ENCODE results near the gene DIPK1B.
"Not testable (repeated sequence)": the region's sequence is repeated elsewhere in the genome, so short reads cannot be mapped to it uniquely, and the experiment has no call there.

Gene DIPK1B

DNA sequence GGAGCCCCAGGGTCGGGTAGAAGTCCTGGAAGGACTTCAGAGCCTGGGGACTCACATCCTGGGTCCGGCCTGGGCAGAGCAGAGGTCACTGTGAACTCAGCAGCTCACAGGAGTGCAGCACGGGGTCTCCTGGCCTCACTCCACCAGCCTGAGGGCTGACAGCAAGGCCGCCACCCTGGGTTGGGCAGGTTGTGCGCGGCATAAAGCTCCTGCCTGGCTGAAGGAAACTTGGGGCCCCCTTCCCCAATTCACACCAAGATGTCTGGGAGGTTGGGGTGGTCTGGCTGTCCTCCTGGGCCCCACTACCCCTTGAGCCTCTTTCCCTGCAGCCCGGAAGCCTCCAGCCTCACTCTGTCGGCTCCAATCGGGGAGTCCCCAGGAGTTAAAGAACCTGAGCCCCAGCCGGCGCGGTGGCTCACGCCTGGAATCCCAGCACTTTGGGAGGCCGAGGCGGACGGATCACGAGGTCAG is 49.9 kb downstream of the DIPK1B start:
- H3K4me1 Mint-ChIP-seq = peaks cover 18% of the 10 kb centered on the region
- H3K4me3 Mint-ChIP-seq = no peak overlapping the region
- no peak for DNase-seq (ENCODE audit: low spot score in 2 of 2)
- no peak overlapping the region for H3K27ac Mint-ChIP-seq
- no peaks in the 10 kb centered on the region for H3K9me3 Mint-ChIP-seq
- no peaks in the 10 kb centered on the region for H3K36me3 Mint-ChIP-seq
- no peak for ATAC-seq

GRCh38 chr9:136762915-136763648 is 50.7 kb downstream of the DIPK1B start:
- ATAC-seq (no peak), DNase-seq (ENCODE audit: low spot score in 2 of 2) (no peak)
- Mint-ChIP-seq H3K4me1 (peaks cover 19% of the 10 kb centered on the region), H3K9me3 (no peaks in the 10 kb centered on the region), H3K27ac (no peak overlapping the region), H3K4me3 (no peak overlapping the region), H3K36me3 (no peaks in the 10 kb centered on the region)

GRCh38 chr9:136763649-136764035 is 51.3 kb downstream of the DIPK1B start:
- DNase-seq (ENCODE audit: low spot score in 2 of 2) (no peak), ATAC-seq (no peak)
- H3K4me1 Mint-ChIP-seq = peaks cover 19% of the 10 kb centered on the region
- no peaks in the 10 kb centered on the region for H3K36me3 Mint-ChIP-seq
- H3K4me3 Mint-ChIP-seq = no peak overlapping the region
- H3K9me3 Mint-ChIP-seq = no peaks in the 10 kb centered on the region
- no peak overlapping the region for H3K27ac Mint-ChIP-seq

DNA sequence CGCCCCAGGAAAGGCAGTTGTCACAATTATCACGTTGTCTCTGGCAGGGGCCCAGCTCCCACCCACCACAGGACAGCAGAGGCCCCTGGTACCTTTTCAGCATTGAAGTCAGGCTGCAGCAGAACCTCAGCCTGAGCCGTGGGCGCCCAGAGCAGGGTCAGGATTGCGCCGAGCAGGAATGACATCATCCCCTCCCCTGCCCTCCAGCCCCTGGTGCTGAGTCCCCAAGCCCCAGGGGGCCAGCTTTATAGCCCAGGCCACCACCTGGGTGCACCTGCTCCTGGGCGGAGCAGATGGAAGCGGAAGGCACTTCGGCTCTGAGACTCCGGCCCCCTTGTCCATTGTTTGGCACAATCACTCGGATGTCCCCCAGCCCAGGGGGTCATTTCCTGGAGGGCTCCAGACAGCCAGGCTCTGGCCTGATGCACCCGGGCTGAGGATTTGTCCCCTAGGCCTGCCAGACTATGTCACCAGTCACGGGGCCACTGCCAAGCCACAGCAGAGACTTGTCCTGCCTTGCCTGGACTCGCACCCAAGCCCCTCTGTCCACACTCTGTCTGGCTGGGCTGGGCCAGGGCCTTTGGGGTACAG is 52.0 kb downstream of the DIPK1B start, which contains the start of gene LCN15:
LCN15 (minus strand) TSS at position 218 of the 591 bp plus-strand sequence; CDS start at position 188, 30 bp downstream.
- ATAC-seq = no peak
- Mint-ChIP-seq H3K4me1 (peaks cover 19% of the 10 kb centered on the region), H3K4me3 (no peak within 1 kb of the TSS), H3K27ac (no peak within 1 kb of the TSS), H3K9me3 (no peaks in the 10 kb centered on the region), H3K36me3 (no peaks in the 10 kb centered on the region)
- DNase-seq (ENCODE audit: low spot score in 2 of 2) = no peak

GRCh38 chr9:136765041-136765440 is 52.7 kb downstream of the DIPK1B start:
- Mint-ChIP-seq H3K4me1 (peaks cover 24% of the 10 kb centered on the region), H3K27ac (no peak overlapping the region), H3K4me3 (no peak overlapping the region), H3K9me3 (no peaks in the 10 kb centered on the region), H3K36me3 (no peaks in the 10 kb centered on the region)
- DNase-seq (ENCODE audit: low spot score in 2 of 2) (no peak), ATAC-seq (no peak)

- DNase-seq (ENCODE audit: low spot score in 2 of 2); H3K9me3 Mint-ChIP-seq; H3K36me3 Mint-ChIP-seq: not testable (repeated sequence)
- Mint-ChIP-seq H3K4me3 (peak overlapping the region; percentile 36), H3K27ac (peak overlapping the region; percentile 83), H3K4me1 (peaks cover 24% of the 10 kb centered on the region)
- peak; percentile 61 for ATAC-seq
These were observed 53.5 kb downstream of the DIPK1B start for GRCh38 chr9:136765745-136766409.

- H3K9me3 Mint-ChIP-seq; DNase-seq (ENCODE audit: low spot score in 2 of 2); H3K36me3 Mint-ChIP-seq; ATAC-seq: not testable (repeated sequence)
- H3K4me1 Mint-ChIP-seq = peaks cover 24% of the 10 kb centered on the region
- peak overlapping the region; percentile 83 for H3K27ac Mint-ChIP-seq
- peak overlapping the region; percentile 36 for H3K4me3 Mint-ChIP-seq
These were observed 54.2 kb downstream of the DIPK1B start for GRCh38 chr9:136766410-136767120.

- Mint-ChIP-seq H3K4me1 (peaks cover 31% of the 10 kb centered on the region), H3K9me3 (peaks cover 7% of the 10 kb centered on the region), H3K36me3 (no peaks in the 10 kb centered on the region), H3K27ac (no peak overlapping the region), H3K4me3 (no peak overlapping the region)
- DNase-seq (ENCODE audit: low spot score in 2 of 2) (peak; percentile 43 to 71), ATAC-seq (peak; percentile 68)
These were observed 57.4 kb downstream of the DIPK1B start for GRCh38 chr9:136769710-136770191.

GRCh38 chr9:136771907-136772415 is 59.6 kb downstream of the DIPK1B start:
- no peak for ATAC-seq
- no peak for DNase-seq (ENCODE audit: low spot score in 2 of 2)
- Mint-ChIP-seq H3K36me3 (no peaks in the 10 kb centered on the region), H3K27ac (peak overlapping the region; percentile 37), H3K4me1 (peaks cover 16% of the 10 kb centered on the region), H3K9me3 (peaks cover 7% of the 10 kb centered on the region), H3K4me3 (no peak overlapping the region)

GRCh38 chr9:136773386-136774044 is 61.1 kb downstream of the DIPK1B start:
- no peaks in the 10 kb centered on the region for H3K36me3 Mint-ChIP-seq
- H3K27ac Mint-ChIP-seq = no peak overlapping the region
- peaks cover 12% of the 10 kb centered on the region for H3K4me1 Mint-ChIP-seq
- DNase-seq (ENCODE audit: low spot score in 2 of 2) (peak in 1 of 2 donors; percentile 66), ATAC-seq (peak; percentile 71)
- H3K9me3 Mint-ChIP-seq = peaks cover 7% of the 10 kb centered on the region
- H3K4me3 Mint-ChIP-seq = no peak overlapping the region

All from stimulated activated effector memory CD8-positive, alpha-beta T cell treated with anti-CD3 and anti-CD28 coated beads, Interleukin-12 subunit alpha, Interleukin-12 subunit beta, amount 100 ng/mL, for 72 hours (primary cell).